ENCODE data around the gene UMOD. TPM values are rescaled to one million over a fixed set of nuclear protein-coding genes. Genes with fewer than 3 reads are reported as not detected.

The UMOD gene
- total RNA-seq, result not detected
- long read RNA-seq, result 0 reads

DNA sequence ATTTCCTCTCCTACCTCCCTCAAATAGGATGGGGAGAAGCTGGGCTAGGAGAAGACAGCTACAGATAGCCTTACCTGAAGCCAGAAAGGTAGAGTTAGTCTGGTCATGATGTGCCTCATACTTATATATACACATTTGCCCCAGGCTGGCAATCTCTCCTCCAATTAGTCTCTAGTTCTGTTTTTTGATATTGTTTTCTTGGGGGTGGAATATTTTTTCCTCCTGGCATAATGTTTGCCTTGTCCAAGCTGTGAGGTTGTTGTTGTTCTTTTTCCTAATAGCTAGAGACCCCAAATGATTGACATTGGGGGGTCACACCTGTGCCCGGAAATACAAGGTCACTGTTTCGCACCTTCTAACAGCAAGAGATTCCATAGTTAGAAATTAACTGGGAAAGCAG, at the start of gene UMOD:
UMOD (minus strand) TSS at position 101 of the 400 bp plus-strand sequence. CDS start 1,978 bp downstream, outside the sequence.
- intact Hi-C loops (cut with DNase I), result no loop called here
- DNase-seq (ENCODE audit: low spot score), result no peak

DNA sequence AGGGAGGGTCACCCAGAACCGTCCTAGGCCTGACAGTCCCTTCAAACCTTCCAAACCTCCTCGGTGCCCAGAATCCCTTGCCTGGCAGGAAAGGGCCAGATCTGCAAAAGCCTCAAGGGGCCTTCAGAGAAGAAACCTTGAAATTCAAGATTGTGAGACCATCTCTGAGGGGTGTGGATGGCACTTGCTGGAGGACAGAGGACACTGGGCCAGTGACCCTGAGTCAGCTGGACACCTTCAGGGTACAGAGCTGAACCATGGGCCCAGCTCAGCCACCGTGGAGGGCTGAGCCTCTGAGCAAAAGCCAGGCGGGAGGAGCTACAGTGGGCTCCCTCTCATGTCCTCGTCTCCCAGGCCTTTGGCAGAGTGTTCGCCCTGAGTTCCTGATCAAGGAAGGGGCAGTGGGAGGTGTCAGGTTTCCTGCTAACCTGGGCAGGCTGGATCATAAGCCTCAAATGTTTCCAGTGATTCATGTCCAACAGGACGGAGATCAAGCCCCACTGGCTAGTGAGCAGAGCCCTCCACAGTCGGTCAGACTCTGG, 49.0 kb upstream of the UMOD start:
- intact Hi-C loops (cut with DNase I), result no loop called here
- no peak for DNase-seq (ENCODE audit: low spot score)

DNA sequence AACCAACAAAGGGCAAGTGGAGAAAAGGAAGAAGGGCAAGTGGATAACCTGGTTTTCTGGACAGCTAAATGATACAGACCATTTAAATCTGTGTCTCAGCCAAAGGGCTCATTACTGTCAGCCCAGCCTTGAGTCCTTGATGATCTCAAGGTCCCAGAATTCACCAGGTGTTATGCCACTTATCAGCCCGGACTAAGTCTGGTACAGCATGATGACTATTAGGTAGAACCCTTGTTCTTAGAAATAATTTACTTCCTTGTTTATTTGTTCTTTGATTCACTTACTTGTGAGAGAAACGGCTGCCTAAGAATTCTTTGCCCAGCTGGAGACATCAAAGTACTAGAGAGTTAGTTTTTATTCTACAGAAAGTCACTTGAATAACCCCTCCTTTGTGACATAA, 48.6 kb upstream of the UMOD start:
- intact Hi-C loops (cut with DNase I), result no loop called here
- DNase-seq (ENCODE audit: low spot score), result no peak

DNA sequence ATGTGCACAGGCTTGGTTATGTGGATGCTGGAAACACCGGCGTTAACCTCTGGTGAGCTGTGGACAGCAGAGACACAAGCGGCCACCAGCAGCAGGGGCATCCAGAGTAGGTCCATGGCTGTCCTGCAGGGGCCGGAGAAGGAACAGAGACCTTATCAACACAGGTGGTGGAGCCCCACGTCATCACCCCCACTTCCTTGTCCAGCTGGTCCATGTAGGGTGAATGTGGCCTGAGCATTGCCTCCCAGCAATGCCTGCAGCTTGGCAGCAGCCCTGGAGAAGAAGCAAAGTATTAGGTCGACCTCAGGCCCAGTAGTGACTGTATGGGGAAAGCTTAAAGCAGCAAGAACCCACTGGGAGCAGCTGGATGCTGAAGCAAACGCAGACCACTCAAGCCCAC, 46.7 kb upstream of the UMOD start:
- DNase-seq (ENCODE audit: low spot score), result no peak
- intact Hi-C loops (cut with DNase I), result no loop called here

DNA sequence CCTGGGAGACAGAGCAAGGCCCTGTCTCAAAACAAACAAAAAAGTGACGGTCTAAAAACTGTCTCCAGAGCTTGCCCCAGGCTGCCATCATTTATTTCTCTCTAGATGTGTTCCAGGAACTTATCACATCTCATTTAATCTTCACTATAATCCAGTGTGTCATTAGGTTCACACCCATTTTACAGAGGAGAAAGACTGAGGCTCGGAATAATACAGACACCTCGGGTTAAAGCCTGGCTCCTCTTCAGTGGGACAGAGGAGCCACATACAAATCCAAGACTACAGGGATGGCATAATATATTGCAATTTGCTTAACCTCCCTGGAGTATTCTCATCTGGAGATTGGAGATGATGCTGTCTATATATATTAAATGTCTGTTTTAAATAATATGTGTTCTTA, 46.1 kb upstream of the UMOD start:
- intact Hi-C loops (cut with DNase I), result no loop called here
- DNase-seq (ENCODE audit: low spot score), result no peak

DNA sequence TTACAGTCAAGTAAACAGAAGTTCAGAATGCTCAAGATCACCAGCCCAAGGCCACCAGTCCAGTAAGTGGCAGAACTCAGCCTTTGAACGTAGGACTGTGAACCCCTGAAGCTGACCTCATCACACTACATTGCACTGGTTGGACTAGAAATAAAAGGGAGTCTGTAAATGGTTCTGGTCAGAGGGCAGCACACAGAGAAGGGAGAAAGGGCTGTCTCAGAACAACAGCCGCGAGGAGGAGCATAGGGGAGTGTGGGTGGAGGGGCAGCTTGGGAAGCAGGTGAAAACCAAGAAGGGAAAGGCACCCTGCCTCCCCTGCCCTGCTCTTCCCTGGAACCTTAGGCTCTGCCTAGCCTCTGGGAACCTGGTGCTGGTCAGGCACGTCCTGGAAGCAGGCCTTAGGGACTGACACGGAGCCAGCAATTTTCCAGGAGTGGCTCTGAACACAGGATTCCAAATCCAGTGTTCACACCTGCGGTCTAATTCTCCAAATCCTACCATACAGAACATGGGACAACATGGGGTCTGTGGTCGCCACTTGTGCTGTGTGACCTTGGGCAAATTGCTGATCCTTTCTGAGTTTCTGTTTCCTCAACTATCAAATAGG, 45.1 kb upstream of the UMOD start:
- intact Hi-C loops (cut with DNase I), result no loop called here
- no peak for DNase-seq (ENCODE audit: low spot score)

- intact Hi-C loops (cut with DNase I), result no loop called here
- DNase-seq (ENCODE audit: low spot score), result no peak
Observed at GRCh38 chr16:20396846-20397467, 44.4 kb upstream of the UMOD start.

- DNase-seq (ENCODE audit: low spot score), result no peak
- intact Hi-C loops (cut with DNase I), result no loop called here
Observed at GRCh38 chr16:20395946-20396345, 43.4 kb upstream of the UMOD start.

- intact Hi-C loops (cut with DNase I), result no loop called here
- no peak for DNase-seq (ENCODE audit: low spot score)
Observed at GRCh38 chr16:20393801-20394577, 41.5 kb upstream of the UMOD start.

GRCh38 chr16:20391045-20391444, 38.5 kb upstream of the UMOD start:
- intact Hi-C loops (cut with DNase I), result no loop called here
- no peak for DNase-seq (ENCODE audit: low spot score)

DNA sequence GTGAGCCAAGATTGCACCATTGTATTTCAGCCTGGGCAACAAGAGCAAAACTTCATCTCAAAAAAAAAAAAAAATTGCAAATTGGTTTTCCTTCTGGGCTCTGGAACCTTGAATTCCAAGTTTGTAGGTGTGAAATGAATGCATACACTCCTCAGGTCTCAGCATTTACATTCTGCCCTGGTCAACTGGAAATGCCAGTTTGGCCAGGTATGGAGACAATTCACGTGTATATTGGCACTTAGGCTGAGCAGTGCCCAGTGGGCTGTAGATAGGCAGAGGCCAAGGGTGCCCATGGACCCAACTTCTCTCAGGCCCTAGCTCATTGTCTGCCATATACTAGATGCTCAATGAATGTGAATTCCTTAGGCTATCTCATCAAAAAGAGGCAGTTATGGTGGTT, 36.3 kb upstream of the UMOD start:
- intact Hi-C loops (cut with DNase I), result no loop called here
- DNase-seq (ENCODE audit: low spot score), result no peak

GRCh38 chr16:20387978-20388377, 35.5 kb upstream of the UMOD start:
- no peak for DNase-seq (ENCODE audit: low spot score)
- intact Hi-C loops (cut with DNase I), result no loop called here

- DNase-seq (ENCODE audit: low spot score), result no peak
- intact Hi-C loops (cut with DNase I), result no loop called here
Observed at GRCh38 chr16:20385844-20386832, 33.6 kb upstream of the UMOD start.

GRCh38 chr16:20383106-20384029, 30.9 kb upstream of the UMOD start:
- intact Hi-C loops (cut with DNase I), result loop anchor here (2.0 kb wide), 1 partner anchor 477 kb away; no protein-coding TSS in a partner anchor
- no peak for DNase-seq (ENCODE audit: low spot score)

DNA sequence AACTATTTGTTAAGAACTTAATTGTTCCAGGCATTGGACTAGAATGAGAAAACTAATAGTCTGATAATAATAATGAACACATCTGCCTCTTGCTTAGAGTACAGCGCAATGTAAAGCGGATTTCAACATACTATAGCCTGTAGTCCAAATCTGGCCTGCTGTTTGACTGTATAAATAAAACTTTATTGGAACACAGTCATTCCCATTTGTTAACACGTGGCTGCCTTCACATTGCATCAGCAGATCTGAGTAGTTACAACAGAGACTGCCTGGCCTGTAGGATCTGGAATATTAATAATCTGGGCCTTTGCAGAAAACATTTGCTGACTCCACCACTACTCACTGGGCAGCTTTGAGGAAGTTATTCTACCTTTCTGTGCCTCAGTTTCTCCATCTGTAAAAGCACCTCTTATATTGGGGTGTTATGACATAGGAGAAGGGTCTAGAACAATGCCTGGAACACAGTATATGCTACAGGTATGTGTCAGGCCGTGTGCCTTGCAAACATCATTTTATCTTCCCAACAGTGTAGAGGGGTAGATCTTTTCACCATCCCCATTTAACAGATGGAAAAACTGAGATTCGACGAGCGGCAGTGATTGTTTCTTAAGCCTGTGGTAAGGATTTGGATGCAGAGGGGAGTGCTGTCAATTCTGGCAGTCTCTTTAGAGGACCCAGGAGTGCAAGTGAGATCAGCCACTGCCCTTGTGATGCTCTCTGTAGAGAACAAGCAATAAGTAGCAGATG, 29.9 kb upstream of the UMOD start:
- DNase-seq (ENCODE audit: low spot score), result no peak

DNA sequence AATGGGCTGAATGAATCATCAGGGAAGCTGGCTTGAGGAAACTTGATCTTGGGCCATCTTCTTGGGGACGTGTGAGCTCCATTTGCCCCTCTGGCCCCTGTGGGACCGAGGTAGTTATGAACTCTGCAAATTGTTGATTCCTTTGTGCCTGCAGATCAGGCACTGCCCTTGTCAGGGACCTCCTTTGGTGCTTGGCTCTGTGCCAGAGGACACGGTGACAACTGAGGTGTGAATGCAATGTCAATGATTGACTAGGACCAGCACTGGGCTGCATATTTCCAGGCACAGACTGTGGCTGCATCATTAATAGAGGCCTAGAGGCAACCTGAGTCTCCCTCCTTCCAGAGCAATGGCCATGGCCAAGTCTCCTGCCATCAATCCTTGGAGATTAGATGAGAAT, 28.3 kb upstream of the UMOD start:
- intact Hi-C loops (cut with DNase I), result no loop called here
- no peak for DNase-seq (ENCODE audit: low spot score)

More for the DNA sequence above, 29.9 kb upstream of the UMOD start:
- intact Hi-C loops (cut with DNase I), result loop anchor here (2.0 kb wide), 1 partner anchor 476 kb away; no protein-coding TSS in a partner anchor

GRCh38 chr16:20377181-20377580, 24.7 kb upstream of the UMOD start:
- intact Hi-C loops (cut with DNase I), result no loop called here

GRCh38 chr16:20372701-20373100, 20.2 kb upstream of the UMOD start:
- DNase-seq (ENCODE audit: low spot score), result no peak
- intact Hi-C loops (cut with DNase I), result no loop called here

More at GRCh38 chr16:20377181-20377580, 24.7 kb upstream of the UMOD start:
- no peak for DNase-seq (ENCODE audit: low spot score)

All from cardiac septum (tissue), 1 donor.